HepG2 (cell line): ENCODE data around the gene LANCL2. TPM values are rescaled to one million over a fixed set of nuclear protein-coding genes. Genes with fewer than 3 reads are reported as not detected.
"Not testable (repeated sequence)": the region's sequence is repeated elsewhere in the genome, so short reads cannot be mapped to it uniquely, and the experiment has no call there.

Experiments used
- ATAC-seq: fragments of 200-7000 bp; cut with Tn5 transposase; 3 replicates; pipeline ENCODE4 v1.9.1; 2020; ENCODE audit warnings: mild to moderate bottlenecking, moderate library complexity
- BruUV-seq: library from RNA; stranded (reverse); fragments of 400-500 nt; replicated peaks from 2 replicates; lab custom pipeline; 2021; lab: Mats Ljungman, UMichigan
- CTCF ChIA-PET: fragments of 300-600 bp; formaldehyde crosslinking; extraction: SDS; loops from one replicate; lab custom pipeline; 2021; ENCODE audit warnings: low total read pairs, inconsistent platforms, low intra/inter-chr PET ratio; lab: Yijun Ruan, JAX
- POLR2A ChIA-PET: fragments of 350-600 bp; sonication (Branson Sonifier 250); formaldehyde crosslinking; loops from one replicate; lab custom pipeline; 2020; ENCODE audit warnings: antibody characterized with exemption, inconsistent platforms; lab: Yijun Ruan, JAX
- DNase-seq: peaks from one replicate; pipeline ENCODE4 v3.0.0-alpha.2; 2015; ENCODE audit warnings: low spot score
- FAIRE-seq: peaks from 3 replicates; lab custom pipeline; 2011; peaks lifted over from hg19 to GRCh38; lab: Jason Lieb, UNC
- H2AFZ ChIP-seq: one replicate; pipeline ENCODE4 v1.6.1; 2011; ENCODE audit warnings: low read length, inconsistent platforms
- H3K27ac ChIP-seq: fragments of 300-600 bp; 3 replicates; pipeline ENCODE4 v1.8.0; 2011; ENCODE audit warnings: mixed run types, mild to moderate bottlenecking, mixed read lengths, low read length, inconsistent platforms; ENCODE audit not compliant: insufficient read depth; ENCODE audit errors: extremely low read length
- H3K27me3 ChIP-seq, 2 experiments: fragments of 200-600 bp in 1 of 2; 2 replicates in 1 of 2; 3 replicates in 1 of 2; pipeline versions ENCODE4 v1.6.0 to v1.8.0; 2011; ENCODE audit warnings: low read length in 2 of 2, mild to moderate bottlenecking in 2 of 2, moderate library complexity in 2 of 2, inconsistent platforms in 1 of 2; ENCODE audit not compliant: insufficient read depth in 2 of 2, control insufficient read depth in 1 of 2
- H3K36me3 ChIP-seq, 2 experiments: fragments of 200-600 bp in 1 of 2; replicated peaks in 1 of 2; 2 replicates in 1 of 2; 3 replicates in 1 of 2; pipeline versions ENCODE4 v1.5.1 to v1.8.0; 2011; ENCODE audit warnings: low read length in 2 of 2, inconsistent platforms in 1 of 2; ENCODE audit not compliant: insufficient read depth in 2 of 2, control insufficient read depth in 1 of 2
- H3K4me1 ChIP-seq: 2 replicates; pipeline ENCODE4 v1.5.1; 2012; ENCODE audit warnings: low read length, inconsistent platforms; ENCODE audit not compliant: insufficient read depth
- H3K4me2 ChIP-seq: 2 replicates; pipeline ENCODE4 v1.6.0; 2011; ENCODE audit warnings: low read depth, low read length, inconsistent platforms
- H3K4me3 ChIP-seq, 3 experiments: fragments of 200-600 bp in 1 of 3; sonication (generic), shearing (Covaris generic) in 1 of 3; replicated peaks in 1 of 3; 2 replicates each; pipeline ENCODE4 v1.5.1; 2011 to 2016; ENCODE audit warnings: low read length in 3 of 3, inconsistent platforms in 2 of 3, low read depth in 2 of 3, mild to moderate bottlenecking in 2 of 3, control low read depth in 1 of 3, mixed read lengths in 1 of 3; ENCODE audit not compliant: insufficient read depth in 1 of 3
- H3K79me2 ChIP-seq: one replicate; pipeline ENCODE4 v1.6.1; 2011; ENCODE audit warnings: low read length, inconsistent platforms; ENCODE audit not compliant: insufficient read depth
- H3K9ac ChIP-seq: 2 replicates; pipeline ENCODE4 v1.6.0; 2011; ENCODE audit warnings: mild to moderate bottlenecking, low read depth, low read length, inconsistent platforms; ENCODE audit not compliant: insufficient read depth
- H3K9me3 ChIP-seq: 2 replicates; pipeline ENCODE4 v1.5.1; 2012; ENCODE audit warnings: mild to moderate bottlenecking, low read length
- H4K20me1 ChIP-seq: 2 replicates; pipeline ENCODE4 v1.6.0; 2011; ENCODE audit warnings: inconsistent platforms, mild to moderate bottlenecking, low read length, moderate library complexity; ENCODE audit not compliant: insufficient read depth
- FOXK1 ChIP-seq: sonication (generic); formaldehyde crosslinking; IDR thresholded peaks from 2 replicates; pipeline ENCODE4 v1.4.0; 2020; ENCODE audit warnings: low read depth, missing genetic modification reagents, borderline replicate concordance
- GATAD2A ChIP-seq: IDR thresholded peaks from 2 replicates; pipeline ENCODE4 v1.6.1; 2016
- PRDM15 ChIP-seq: sonication (generic); formaldehyde crosslinking; IDR thresholded peaks from 2 replicates; pipeline ENCODE4 v1.4.0; 2020; ENCODE audit warnings: missing genetic modification reagents
- RFX5 ChIP-seq: IDR thresholded peaks from 2 replicates; pipeline ENCODE4 v1.6.1; 2011; ENCODE audit warnings: low read depth, low read length, improper control_type of control experiment
- SRY ChIP-seq: sonication (generic); formaldehyde crosslinking; IDR thresholded peaks from 2 replicates; pipeline ENCODE4 v1.8.0; 2022; ENCODE audit warnings: mild to moderate bottlenecking, missing genetic modification reagents
- ZNF280D ChIP-seq: sonication (generic); formaldehyde crosslinking; IDR thresholded peaks from 2 replicates; pipeline ENCODE4 v1.5.1; 2020; ENCODE audit warnings: mild to moderate bottlenecking, missing genetic modification reagents
- ZNF589 ChIP-seq: sonication (generic); formaldehyde crosslinking; conservative IDR thresholded peaks from 2 replicates; pipeline ENCODE4 v1.8.0; 2022; ENCODE audit warnings: mild to moderate bottlenecking, moderate library complexity, missing genetic modification reagents
- ZNF788 ChIP-seq: sonication (generic); formaldehyde crosslinking; IDR thresholded peaks from 2 replicates; pipeline ENCODE4 v1.5.0; 2020; ENCODE audit warnings: mild to moderate bottlenecking, missing genetic modification reagents, borderline replicate concordance
- WGBS: methylation state at CpG from one replicate; pipeline ENCODE4 v1.1.6; 2017; ENCODE audit warnings: low lambda C conversion rate; 5-methylcytosine and 5-hydroxymethylcytosine counted together
- in situ Hi-C: cut with HindIII; loops from 2 replicates; pipeline ENCODE4 v1.10.0; 2017; ENCODE audit warnings: low pct_unique_long_range_greater_than_20kb; ENCODE audit not compliant: extremely low pct_ligation_motif_present
- intact Hi-C: fragments of 100-400 bp; cut with micrococcal nuclease; formaldehyde crosslinking; loops from one replicate; pipeline ENCODE4 v1.10.0; 2022; ENCODE audit not compliant: unreplicated experiment
- polyA plus RNA-seq, 8 experiments: library from polyadenylated mRNA; depleted of rRNA in 3 of 8; stranded (reverse) in 7 of 8; unstranded in 1 of 8; fragments of >200 nt; fragmentation: Illumina TruSeq in 4 of 8; extraction: Trizol in 4 of 8; gene quantifications; 2 replicates each; pipeline versions ENCODE4 v1.2.1 to v1.2.3, GENCODE V29; 2011 to 2016; ENCODE audit warnings: low read depth in 4 of 8, missing spikeins in 1 of 8, mixed read lengths in 1 of 8; ENCODE audit not compliant: insufficient read depth in 1 of 8
- total RNA-seq, 5 experiments: library from RNA; depleted of rRNA; stranded (reverse); fragments of >200 nt; fragmentation: Illumina TruSeq; extraction: Trizol; gene quantifications; 2 replicates each; pipeline ENCODE4 v1.2.3, GENCODE V29; 2016; ENCODE audit warnings: low read depth in 1 of 5

The LANCL2 gene
- total and polyA plus RNA-seq, 2 of the 13 experiments (the other 11 are each of a cell fraction or from before 2014, with no cell fraction given), result 10.0 to 13.8 TPM

GRCh38 chr7:55470261-55470660 is 105.1 kb downstream of the LANCL2 start:
- H4K20me1 ChIP-seq, result no peaks in the 10 kb centered on the region
- ATAC-seq, result no peak
- no peak overlapping the region for H3K27ac ChIP-seq
- POLR2A ChIA-PET, result no interaction called here
- DNase-seq, result no peak
- H3K27me3 ChIP-seq, result no peaks in the 10 kb centered on the region
- no peak overlapping the region for H3K9ac ChIP-seq
- BruUV-seq, result no TSS peak
- in situ Hi-C loops, result no loop called here
- no peaks in the 10 kb centered on the region for H3K79me2 ChIP-seq
- H3K4me2 ChIP-seq, result no peak overlapping the region
- CTCF ChIA-PET, result no interaction called here
- peaks cover 13% of the 10 kb centered on the region for H3K4me1 ChIP-seq
- peaks cover 3 to 10% of the 10 kb centered on the region in 2 experiments; a peak in 3 of 5 replicates for H3K36me3 ChIP-seq
- no peaks in the 10 kb centered on the region for H3K9me3 ChIP-seq
- H2AFZ ChIP-seq, result no peak overlapping the region
- no peak for FAIRE-seq
- intact Hi-C loops, result no loop called here
- TF ChIP-seq GATAD2A (CRISPR knock-in tag), result no peak
- no peak for TF ChIP-seq ZNF589 (CRISPR knock-in tag)
- TF ChIP-seq ZNF788 (CRISPR knock-in tag), result no peak
- TF ChIP-seq PRDM15 (CRISPR knock-in tag), result no peak
- TF ChIP-seq ZNF280D (CRISPR knock-in tag), result no peak
- no peak for TF ChIP-seq FOXK1 (CRISPR knock-in tag)
- TF ChIP-seq SRY (CRISPR knock-in tag), result no peak
- TF ChIP-seq RFX5, result no peak
- no peak overlapping the region for H3K4me3 ChIP-seq
- 87% methylated on average over 2 of the region's 2 CpGs for WGBS

- H3K9ac ChIP-seq, H3K4me2 ChIP-seq, CTCF ChIA-PET, H4K20me1 ChIP-seq, FAIRE-seq, H3K9me3 ChIP-seq, H3K27me3 ChIP-seq, BruUV-seq, in situ Hi-C loops, H3K36me3 ChIP-seq, H3K4me3 ChIP-seq, H3K79me2 ChIP-seq, POLR2A ChIA-PET, DNase-seq, ATAC-seq, intact Hi-C loops, H3K27ac ChIP-seq, H2AFZ ChIP-seq: not testable (repeated sequence)
- WGBS, result 91% methylated on average over 3 of the region's 9 CpGs
- peaks cover 13% of the 10 kb centered on the region for H3K4me1 ChIP-seq
Measured at GRCh38 chr7:55471594-55471993, 106.5 kb downstream of the LANCL2 start.
